Activated CD4-positive, alpha-beta T cell treated with anti-CD3 and anti-CD28 coated beads for 36 hours (primary cell): ENCODE data around the gene PDE6B. TPM values are rescaled to one million over a fixed set of nuclear protein-coding genes. Genes with fewer than 3 reads are reported as not detected.

ENCODE experiments used
- ATAC-seq: fragments of 200-7000 bp; cut with Tn5 transposase; one replicate; pipeline ENCODE4 v1.10.0; 2021; ENCODE audit warnings: mild to moderate bottlenecking, moderate library complexity
- CTCF ChIA-PET: fragments of 350-600 bp; sonication (Branson Sonifier 250); formaldehyde crosslinking; loops from one replicate; lab custom pipeline; 2021; ENCODE audit warnings: antibody characterized with exemption; lab: Charles Lee
- POLR2A ChIA-PET: fragments of 350-600 bp; sonication (Branson Sonifier 250); formaldehyde crosslinking; loops from one replicate; lab custom pipeline; 2021; ENCODE audit warnings: antibody characterized with exemption, inconsistent platforms; lab: Charles Lee
- DNase-seq: peaks from one replicate; pipeline ENCODE4 v3.0.0-alpha.2; 2020
- H3K27ac Mint-ChIP-seq: one replicate; pipeline ENCODE4 v1.8.0; 2021; ENCODE audit warnings: mixed read lengths
- H3K27me3 Mint-ChIP-seq: one replicate; pipeline ENCODE4 v1.8.0; 2021; ENCODE audit warnings: mixed read lengths
- H3K36me3 Mint-ChIP-seq: one replicate; pipeline ENCODE4 v1.8.0; 2021; ENCODE audit warnings: low read depth, mixed read lengths
- H3K4me1 Mint-ChIP-seq: one replicate; pipeline ENCODE4 v1.8.0; 2021; ENCODE audit warnings: mixed read lengths
- H3K4me3 Mint-ChIP-seq: one replicate; pipeline ENCODE4 v1.8.0; 2021; ENCODE audit warnings: mild to moderate bottlenecking, moderate library complexity, mixed read lengths
- H3K9me3 Mint-ChIP-seq: one replicate; pipeline ENCODE4 v1.8.0; 2021; ENCODE audit warnings: low read depth, mixed read lengths
- intact Hi-C, 2 experiments: fragments of 100-400 bp; cut with DNase I in 1 of 2; cut with micrococcal nuclease in 1 of 2; formaldehyde crosslinking; loops; one replicate each; pipeline versions ENCODE4 v1.14.2 to v1.15.1; 2022 to 2024; cut with DNase I, micrococcal nuclease
- total RNA-seq, 2 experiments: library from RNA; stranded (reverse); gene quantifications; one replicate each; pipeline ENCODE4 v1.2.3, GENCODE V29; 2021

Gene PDE6B
- total RNA-seq, 2 experiments from 2014 or later, result 16.2 to 17.2 TPM

DNA sequence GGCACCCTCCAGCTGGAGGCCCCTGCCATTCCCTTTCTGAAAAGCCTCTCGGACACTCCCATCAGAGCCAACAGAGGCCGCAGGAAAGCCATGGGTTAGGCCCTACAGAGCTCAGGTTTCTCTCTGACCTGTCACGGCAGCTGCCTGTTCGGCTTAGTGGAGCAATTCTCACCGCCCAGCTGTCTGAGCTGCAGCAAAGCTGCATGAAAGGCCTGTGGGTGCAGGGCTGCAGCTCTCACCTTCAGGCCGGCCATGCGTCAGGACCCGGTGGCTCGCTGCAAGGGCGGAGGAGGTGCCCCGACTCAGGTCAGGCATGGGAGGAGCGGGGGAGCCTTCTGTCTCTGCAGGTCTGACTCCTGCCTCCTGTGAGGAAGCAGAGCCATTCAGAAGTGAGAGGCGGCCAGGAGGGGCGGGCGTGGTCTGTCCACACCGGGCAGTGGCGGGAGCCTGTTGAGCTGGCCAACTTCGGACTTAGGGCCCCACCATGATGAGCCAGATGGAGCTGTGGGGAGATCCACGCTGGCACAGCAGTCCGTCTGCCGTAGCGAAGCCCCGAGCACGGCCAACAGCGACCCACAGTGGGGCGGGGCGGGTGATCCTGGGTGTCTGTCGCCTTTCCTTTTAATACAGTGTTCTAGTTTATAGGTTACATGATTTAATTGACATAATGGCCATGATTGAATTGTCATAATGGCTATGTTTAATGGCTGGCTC is 23.4 kb downstream of the PDE6B start:
- Mint-ChIP-seq H3K36me3 (no peaks in the 10 kb centered on the region), H3K27me3 (peaks cover 7% of the 10 kb centered on the region), H3K27ac (no peak overlapping the region), H3K9me3 (no peaks in the 10 kb centered on the region), H3K4me1 (peaks cover 5% of the 10 kb centered on the region), H3K4me3 (no peak overlapping the region)
- intact Hi-C loops, result no loop called here
- POLR2A ChIA-PET, result no interaction called here
- DNase-seq (no peak), ATAC-seq (no peak)
- CTCF ChIA-PET, result no interaction called here

DNA sequence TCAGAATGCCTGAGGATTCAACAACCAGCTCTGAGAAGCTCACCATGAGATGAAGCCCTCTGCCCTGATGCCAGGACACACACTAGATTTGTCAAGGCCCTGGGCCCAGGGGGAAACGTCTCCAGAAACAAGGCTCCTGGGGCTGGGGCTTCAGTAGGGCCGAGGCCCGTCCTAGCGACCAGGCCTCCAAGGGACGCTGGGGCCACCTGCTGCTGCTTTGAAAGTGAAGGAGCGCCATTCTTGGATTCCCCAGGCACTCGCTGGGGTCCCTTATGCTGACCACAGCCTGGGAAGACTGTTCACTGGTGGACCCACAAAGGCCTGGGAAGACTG is 23.9 kb downstream of the PDE6B start:
- Mint-ChIP-seq H3K27me3 (peaks cover 7% of the 10 kb centered on the region), H3K9me3 (no peaks in the 10 kb centered on the region), H3K27ac (no peak overlapping the region), H3K4me1 (peaks cover 5% of the 10 kb centered on the region), H3K36me3 (no peaks in the 10 kb centered on the region), H3K4me3 (no peak overlapping the region)
- CTCF ChIA-PET, result interaction anchor here (0.6 kb wide), 1 partner anchor 105 kb away, joined by 3 read pairs; no protein-coding TSS in a partner anchor
- intact Hi-C loops, result no loop called here
- ATAC-seq (no peak), DNase-seq (no peak)
- POLR2A ChIA-PET, result no interaction called here

DNA sequence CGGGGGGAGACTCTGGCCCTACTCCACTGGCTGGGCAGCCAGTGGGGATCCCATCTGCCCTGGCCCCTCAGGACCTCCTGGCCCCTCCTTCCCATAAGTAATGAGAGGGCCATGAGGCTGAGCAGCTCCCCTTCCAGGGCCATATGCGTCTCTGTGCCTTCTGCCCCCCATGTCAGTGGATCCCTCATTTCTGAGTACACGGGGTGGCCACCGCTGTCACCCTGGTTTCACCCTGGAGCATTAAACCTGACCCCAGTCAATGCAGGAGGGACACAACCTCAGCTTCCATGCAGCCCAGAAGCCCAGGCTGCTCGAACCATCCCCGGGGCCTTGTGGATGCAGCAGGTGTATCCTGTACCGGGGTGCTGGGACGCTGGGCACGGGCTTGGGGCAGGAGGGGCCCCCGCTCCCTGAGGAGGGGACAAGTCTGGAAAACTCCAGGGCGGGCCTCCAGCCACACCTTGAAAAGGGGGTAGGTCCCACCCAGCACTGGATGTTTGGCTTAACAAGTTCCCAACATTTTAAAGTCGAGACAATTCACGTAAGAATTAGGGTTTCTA is 24.5 kb downstream of the PDE6B start:
- Mint-ChIP-seq H3K36me3 (no peaks in the 10 kb centered on the region), H3K9me3 (no peaks in the 10 kb centered on the region), H3K4me3 (no peak overlapping the region), H3K27me3 (peaks cover 5% of the 10 kb centered on the region), H3K4me1 (peaks cover 5% of the 10 kb centered on the region), H3K27ac (no peak overlapping the region)
- ATAC-seq (no peak), DNase-seq (no peak)
- POLR2A ChIA-PET, result no interaction called here
- intact Hi-C loops, result no loop called here
- CTCF ChIA-PET, result interaction anchor here (0.6 kb wide), 1 partner anchor 105 kb away, joined by 3 read pairs; no protein-coding TSS in a partner anchor

DNA sequence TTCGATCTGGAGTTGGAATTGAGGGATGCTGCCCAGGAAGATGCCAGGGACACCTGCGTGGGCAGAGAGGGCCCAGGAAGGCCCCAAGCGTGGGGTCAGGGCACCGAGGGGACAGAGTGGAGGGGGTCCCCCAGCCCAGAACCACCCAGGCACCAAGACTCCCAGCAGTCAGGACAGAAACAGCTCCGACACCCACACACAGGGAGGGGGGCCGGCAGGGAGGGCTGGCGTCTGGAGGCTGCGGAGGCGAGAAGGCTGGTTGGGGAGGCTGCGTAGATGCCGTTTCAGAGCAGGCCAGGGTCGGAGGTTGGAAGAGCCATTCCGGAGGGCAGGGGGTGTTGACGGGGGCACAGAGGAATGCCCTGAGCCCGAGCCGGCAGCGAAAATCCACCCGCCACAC is 25.1 kb downstream of the PDE6B start:
- ChIA-PET POLR2A (no interaction called here), CTCF (no interaction called here)
- Mint-ChIP-seq H3K36me3 (no peaks in the 10 kb centered on the region), H3K4me1 (peaks cover 5% of the 10 kb centered on the region), H3K27me3 (peaks cover 3% of the 10 kb centered on the region), H3K27ac (no peak overlapping the region), H3K4me3 (no peak overlapping the region), H3K9me3 (no peaks in the 10 kb centered on the region)
- no peak for DNase-seq
- intact Hi-C loops, result no loop called here
- ATAC-seq, result no peak

- H3K27ac Mint-ChIP-seq, result no peak overlapping the region
- H3K4me3 Mint-ChIP-seq, result no peak overlapping the region
- intact Hi-C loops, result no loop called here
- H3K4me1 Mint-ChIP-seq, result peaks cover 3% of the 10 kb centered on the region
- ATAC-seq, result no peak
- peaks cover 3% of the 10 kb centered on the region for H3K27me3 Mint-ChIP-seq
- no peaks in the 10 kb centered on the region for H3K9me3 Mint-ChIP-seq
- CTCF ChIA-PET, result no interaction called here
- POLR2A ChIA-PET, result no interaction called here
- no peaks in the 10 kb centered on the region for H3K36me3 Mint-ChIP-seq
- no peak for DNase-seq
These were observed 25.8 kb downstream of the PDE6B start for GRCh38 chr4:650951-651883.

DNA sequence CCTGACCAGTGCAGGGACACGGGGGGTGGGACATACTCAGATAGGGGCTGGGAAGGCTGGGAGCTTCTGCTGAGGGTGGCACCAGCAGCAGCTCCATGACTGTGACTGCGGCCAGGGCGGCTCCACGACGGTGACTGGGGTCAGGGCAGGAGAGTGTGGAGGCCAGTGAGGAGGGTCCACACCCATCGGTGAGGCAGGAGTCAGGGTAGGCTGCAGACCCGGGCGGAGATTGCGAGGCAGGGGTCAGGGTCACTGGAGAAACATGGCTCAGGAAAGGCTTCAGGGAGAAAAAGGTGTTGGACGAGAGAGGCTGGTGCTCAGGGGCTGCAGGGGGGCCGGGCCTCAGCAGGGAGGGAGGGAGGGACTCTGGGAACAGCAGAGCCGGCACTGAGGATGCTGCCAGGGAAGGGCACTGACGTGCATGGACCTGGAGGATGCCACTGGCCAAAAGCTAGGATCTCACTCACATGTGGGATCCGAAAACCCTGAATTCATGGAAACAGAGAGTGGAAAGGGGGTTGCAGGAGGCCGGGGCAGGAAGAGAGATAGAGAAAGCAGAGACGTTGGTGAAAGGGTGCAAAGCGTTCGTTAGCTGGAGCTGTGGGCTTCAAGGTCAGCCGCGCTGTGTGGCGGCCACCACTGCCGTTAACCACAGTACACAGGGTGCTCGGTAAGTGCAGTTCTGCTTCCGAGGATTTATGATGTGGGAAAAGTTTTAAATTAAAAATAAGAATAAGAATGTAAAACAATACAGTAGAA is 26.7 kb downstream of the PDE6B start:
- Mint-ChIP-seq H3K36me3 (no peaks in the 10 kb centered on the region), H3K27me3 (peaks cover 3% of the 10 kb centered on the region), H3K27ac (no peak overlapping the region), H3K4me3 (no peak overlapping the region), H3K9me3 (no peaks in the 10 kb centered on the region), H3K4me1 (no peaks in the 10 kb centered on the region)
- intact Hi-C loops, result no loop called here
- ChIA-PET POLR2A (no interaction called here), CTCF (interaction anchor here (0.6 kb wide), 1 partner anchor 862 kb away, joined by 3 read pairs; no protein-coding TSS in a partner anchor)
- no peak for ATAC-seq
- no peak for DNase-seq

DNA sequence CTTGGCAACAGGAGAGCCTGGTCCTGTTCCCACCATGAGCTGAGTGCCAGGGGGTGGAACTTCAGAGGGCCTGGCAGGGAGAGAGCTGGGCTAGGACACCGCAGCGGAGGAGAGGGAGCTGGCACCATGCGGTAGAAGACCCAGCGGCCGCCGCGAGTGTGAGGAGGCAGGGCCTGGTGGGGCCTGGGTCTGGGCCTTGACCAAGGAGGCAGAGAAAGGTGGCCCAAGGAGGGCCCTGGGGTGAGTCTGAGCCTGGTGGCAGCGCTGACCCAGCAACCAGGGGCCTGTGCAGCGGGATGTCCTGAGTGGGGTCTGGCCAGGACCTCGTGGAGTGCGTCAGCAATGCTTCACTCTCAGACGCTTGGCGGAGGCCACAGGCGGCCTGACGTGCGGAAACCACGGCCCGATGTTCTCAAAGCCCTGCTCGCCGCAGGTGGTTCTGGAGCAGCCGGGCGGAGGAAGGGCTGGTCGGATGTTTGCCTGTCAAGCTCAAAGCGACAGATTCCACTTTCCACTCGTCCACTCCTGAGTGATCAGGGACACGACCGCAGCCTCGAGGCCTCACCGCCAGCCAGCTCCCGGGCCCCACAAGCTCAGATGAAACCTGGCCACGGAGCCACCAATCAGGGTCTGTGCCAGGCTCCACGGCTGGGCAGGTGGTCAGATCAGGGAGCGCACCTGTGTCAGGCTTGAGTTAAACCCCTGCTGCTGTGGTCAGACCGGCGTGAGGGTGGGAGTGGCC is 27.9 kb downstream of the PDE6B start:
- no peak overlapping the region for H3K27ac Mint-ChIP-seq
- no peak for ATAC-seq
- POLR2A ChIA-PET, result interaction anchor here (0.9 kb wide), 1 partner anchor 14 kb away, joined by 3 read pairs; no protein-coding TSS in a partner anchor

GRCh38 chr4:653831-654502 is 28.6 kb downstream of the PDE6B start:
- Mint-ChIP-seq H3K36me3 (no peaks in the 10 kb centered on the region), H3K4me1 (no peaks in the 10 kb centered on the region), H3K9me3 (no peaks in the 10 kb centered on the region), H3K4me3 (no peak overlapping the region), H3K27ac (no peak overlapping the region), H3K27me3 (peaks cover 3% of the 10 kb centered on the region)
- ChIA-PET CTCF (interaction anchor here (0.7 kb wide), 1 partner anchor 120 kb away, joined by 3 read pairs; no protein-coding TSS in a partner anchor), POLR2A (interaction anchor here (0.7 kb wide), 1 partner anchor 174 kb away, joined by 3 read pairs; no protein-coding TSS in a partner anchor)
- intact Hi-C loops, result no loop called here
- DNase-seq (no peak), ATAC-seq (no peak)

More for the DNA sequence above, 27.9 kb downstream of the PDE6B start:
- H3K36me3 Mint-ChIP-seq, result no peaks in the 10 kb centered on the region
- intact Hi-C loops, result no loop called here
- no peak overlapping the region for H3K4me3 Mint-ChIP-seq
- CTCF ChIA-PET, result no interaction called here
- H3K27me3 Mint-ChIP-seq, result peaks cover 3% of the 10 kb centered on the region
- DNase-seq, result no peak
- no peaks in the 10 kb centered on the region for H3K4me1 Mint-ChIP-seq
- no peaks in the 10 kb centered on the region for H3K9me3 Mint-ChIP-seq

- Mint-ChIP-seq H3K4me1 (no peaks in the 10 kb centered on the region), H3K36me3 (no peaks in the 10 kb centered on the region), H3K27me3 (peaks cover 3% of the 10 kb centered on the region), H3K27ac (no peak overlapping the region), H3K4me3 (no peak overlapping the region), H3K9me3 (no peaks in the 10 kb centered on the region)
- intact Hi-C loops, result no loop called here
- no peak for DNase-seq
- POLR2A ChIA-PET, result interaction anchor here (0.7 kb wide), 1 partner anchor 173 kb away, joined by 3 read pairs; no protein-coding TSS in a partner anchor
- CTCF ChIA-PET, result interaction anchor here (0.7 kb wide), 1 partner anchor 120 kb away, joined by 3 read pairs; no protein-coding TSS in a partner anchor
- no peak for ATAC-seq
These were observed 29.1 kb downstream of the PDE6B start for GRCh38 chr4:654503-654845.

- Mint-ChIP-seq H3K4me1 (no peaks in the 10 kb centered on the region), H3K36me3 (peaks cover 2% of the 10 kb centered on the region)
- CTCF ChIA-PET, result interaction anchor here (0.7 kb wide), 1 partner anchor 121 kb away, joined by 3 read pairs; no protein-coding TSS in a partner anchor
These were observed 29.6 kb downstream of the PDE6B start for GRCh38 chr4:654871-655463.

More at GRCh38 chr4:654871-655463, 29.6 kb downstream of the PDE6B start:
- H3K27me3 Mint-ChIP-seq, result peaks cover 3% of the 10 kb centered on the region
- H3K4me3 Mint-ChIP-seq, result no peak overlapping the region
- H3K27ac Mint-ChIP-seq, result no peak overlapping the region
- no peaks in the 10 kb centered on the region for H3K9me3 Mint-ChIP-seq
- ATAC-seq (no peak), DNase-seq (no peak)
- POLR2A ChIA-PET, result no interaction called here
- intact Hi-C loops, result no loop called here
